Measurements from ENCODE around the gene ARID1A. TPM values are rescaled to one million over a fixed set of nuclear protein-coding genes. Genes with fewer than 3 reads are reported as not detected.
"Not testable (repeated sequence)": the region's sequence is repeated elsewhere in the genome, so short reads cannot be mapped to it uniquely, and the experiment has no call there.

Gene ARID1A
- total RNA-seq, 4 donors from 2014 or later: 53.3 to 77.2 (median 54.9) TPM

GRCh38 chr1:26723013-26723991 is 27.5 kb downstream of the ARID1A start:
- H3K4me3 ChIP-seq (ENCODE audit: low read depth, poor library complexity, severe bottlenecking): no peak overlapping the region
- TF ChIP-seq POLR2A (IDR thresholded peaks at IDR 0.05) (no peak), CTCF (IDR thresholded peaks at IDR 0.05) (no peak)
- intact Hi-C loops (cut with DNase I; ENCODE audit: low total_unique reads): loop anchor here (10.0 kb wide), 1 partner anchor 51 kb away; no protein-coding TSS in a partner anchor
- 13 to 15% methylated on average over 19 of the region's 19 CpGs for WGBS, 2 donors
- DNase-seq (ENCODE audit: low spot score in 2 of 2): peak; percentile 77 to 92

GRCh38 chr1:26724118-26724517 is 28.3 kb downstream of the ARID1A start:
- H3K4me3 ChIP-seq (ENCODE audit: low read depth, poor library complexity, severe bottlenecking): no peak overlapping the region
- WGBS, 2 donors: 32 to 37% methylated on average over 2 of the region's 2 CpGs
- intact Hi-C loops (cut with DNase I; ENCODE audit: low total_unique reads): loop anchor here (10.0 kb wide), 1 partner anchor 51 kb away; no protein-coding TSS in a partner anchor
- DNase-seq (ENCODE audit: low spot score in 2 of 2): no peak
- TF ChIP-seq CTCF (IDR thresholded peaks at IDR 0.05): no peak
- no peak for TF ChIP-seq POLR2A (IDR thresholded peaks at IDR 0.05)

- intact Hi-C loops (cut with DNase I; ENCODE audit: low total_unique reads): loop anchor here (10.0 kb wide), 1 partner anchor 50 kb away; no protein-coding TSS in a partner anchor
These were observed 29.1 kb downstream of the ARID1A start for GRCh38 chr1:26724926-26725325.

GRCh38 chr1:26725904-26726303 is 30.1 kb downstream of the ARID1A start:
- H3K4me3 ChIP-seq (ENCODE audit: low read depth, poor library complexity, severe bottlenecking); DNase-seq (ENCODE audit: low spot score in 2 of 2): not testable (repeated sequence)
- intact Hi-C loops (cut with DNase I; ENCODE audit: low total_unique reads): loop anchor here (10.0 kb wide), 1 partner anchor 49 kb away; no protein-coding TSS in a partner anchor
- whole genome bisulfite sequencing, 2 donors: 86 to 92% methylated on average over 14 of the region's 14 CpGs

More at GRCh38 chr1:26724926-26725325, 29.1 kb downstream of the ARID1A start:
- TF ChIP-seq POLR2A (IDR thresholded peaks at IDR 0.05) (no peak), CTCF (IDR thresholded peaks at IDR 0.05) (no peak)
- WGBS, 2 donors: 42 to 44% methylated on average over 1 of the region's 1 CpG
- no peak for DNase-seq (ENCODE audit: low spot score in 2 of 2)
- H3K4me3 ChIP-seq (ENCODE audit: low read depth, poor library complexity, severe bottlenecking): no peak overlapping the region

- no peak overlapping the region for H3K4me3 ChIP-seq (ENCODE audit: low read depth, poor library complexity, severe bottlenecking)
- no peak for DNase-seq (ENCODE audit: low spot score in 2 of 2)
- TF ChIP-seq CTCF (IDR thresholded peaks at IDR 0.05) (no peak), POLR2A (IDR thresholded peaks at IDR 0.05) (no peak)
- WGBS, 2 donors: 93 to 96% methylated on average over 1 of the region's 1 CpG
- intact Hi-C loops (cut with DNase I; ENCODE audit: low total_unique reads): loop anchor here (10.0 kb wide), 1 partner anchor 48 kb away; no protein-coding TSS in a partner anchor
These were observed 31.0 kb downstream of the ARID1A start for GRCh38 chr1:26726784-26727183.

GRCh38 chr1:26727476-26727875 is 31.7 kb downstream of the ARID1A start:
- intact Hi-C loops (cut with DNase I; ENCODE audit: low total_unique reads): loop anchor here (10.0 kb wide), 1 partner anchor 47 kb away; no protein-coding TSS in a partner anchor
- no peak for DNase-seq (ENCODE audit: low spot score in 2 of 2)
- TF ChIP-seq CTCF (IDR thresholded peaks at IDR 0.05) (no peak), POLR2A (IDR thresholded peaks at IDR 0.05) (no peak)
- no peak overlapping the region for H3K4me3 ChIP-seq (ENCODE audit: low read depth, poor library complexity, severe bottlenecking)
